ENCODE measurements around the gene MMS22L. TPM values are rescaled to one million over a fixed set of nuclear protein-coding genes. Genes with fewer than 3 reads are reported as not detected.

The MMS22L gene
- total RNA-seq, 1 donor from 2014 or later, result 8.8 TPM

DNA sequence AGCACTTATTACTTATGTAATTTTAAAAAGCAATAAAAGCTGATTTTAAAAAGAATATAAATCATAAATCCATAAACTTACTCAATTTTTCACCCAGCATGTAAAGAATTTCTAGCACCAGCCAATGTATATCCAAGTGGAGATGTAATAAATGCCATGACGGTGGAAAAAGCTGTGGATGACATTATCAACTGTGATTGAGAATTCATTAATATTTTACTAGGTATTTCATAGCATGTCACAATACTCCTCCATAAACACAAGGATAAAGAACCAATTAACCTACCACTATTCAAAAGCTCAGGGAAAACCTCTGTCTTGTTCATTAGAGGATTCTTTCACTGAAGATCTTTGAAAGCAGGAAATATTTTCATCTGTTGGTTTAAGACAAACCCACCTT is 13.2 kb downstream of the MMS22L start:
- intact Hi-C loops (cut with DNase I), result no loop called here
- DNase-seq (ENCODE audit: low spot score), result no peak
- ATAC-seq, result no peak

DNA sequence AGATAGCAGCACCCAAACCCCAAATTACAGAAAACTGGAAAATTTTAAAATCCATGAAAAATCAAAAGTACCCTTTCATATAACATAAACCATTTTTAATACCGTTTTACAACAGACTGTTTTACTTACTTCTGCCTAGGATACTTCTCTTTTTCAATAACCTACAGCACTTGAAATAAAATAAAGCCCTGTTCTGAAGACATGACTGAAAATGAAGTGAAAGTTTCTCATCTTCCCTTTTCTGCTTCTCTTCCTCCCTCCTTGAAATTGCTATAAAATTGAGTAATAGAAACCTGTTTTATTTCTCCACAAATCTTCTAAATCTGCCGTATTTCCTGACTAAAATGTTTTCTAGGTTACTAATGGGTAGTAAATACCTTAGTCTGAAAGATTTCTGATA is 20.3 kb downstream of the MMS22L start:
- DNase-seq (ENCODE audit: low spot score) (no peak), ATAC-seq (no peak)
- intact Hi-C loops (cut with DNase I), result no loop called here

DNA sequence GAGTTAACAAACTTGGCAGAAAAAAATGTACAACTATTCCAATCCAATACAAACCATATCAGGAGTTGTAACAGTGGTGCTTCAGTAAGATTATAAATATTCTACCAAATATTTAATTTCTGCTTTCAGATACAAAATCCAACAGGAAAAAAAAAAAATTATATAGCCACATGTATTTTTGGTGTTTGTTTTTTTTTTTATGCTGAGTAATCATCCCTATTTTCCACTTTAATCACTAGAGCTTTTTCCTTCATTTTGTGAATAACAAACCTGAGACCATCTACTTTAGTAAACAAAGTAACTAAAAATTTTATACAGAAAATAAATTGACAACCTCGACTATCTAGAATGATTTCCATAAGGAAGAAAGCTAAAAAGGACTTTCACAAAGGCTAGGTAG is 36.2 kb downstream of the MMS22L start:
- intact Hi-C loops (cut with DNase I), result no loop called here
- DNase-seq (ENCODE audit: low spot score) (no peak), ATAC-seq (no peak)

DNA sequence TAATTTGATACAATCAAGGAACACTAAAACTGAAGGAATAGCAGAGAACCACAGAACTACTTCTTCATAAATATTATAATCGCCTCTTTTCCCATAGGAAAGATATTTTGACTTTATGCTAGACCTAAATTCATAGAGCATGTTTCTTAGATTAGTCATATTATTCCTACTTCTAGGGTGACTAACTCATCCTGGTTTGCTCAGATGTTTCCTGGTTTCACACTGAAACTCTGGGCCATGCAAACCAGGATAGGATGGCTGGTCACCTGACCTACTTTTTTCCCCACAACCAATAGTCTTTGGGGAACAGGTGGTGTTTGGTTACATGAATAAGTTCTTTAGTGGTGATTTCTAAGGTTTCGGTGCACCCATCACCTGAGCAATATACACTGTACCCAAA is 42.8 kb downstream of the MMS22L start:
- ATAC-seq, result no peak
- no peak for DNase-seq (ENCODE audit: low spot score)
- intact Hi-C loops (cut with DNase I), result no loop called here

DNA sequence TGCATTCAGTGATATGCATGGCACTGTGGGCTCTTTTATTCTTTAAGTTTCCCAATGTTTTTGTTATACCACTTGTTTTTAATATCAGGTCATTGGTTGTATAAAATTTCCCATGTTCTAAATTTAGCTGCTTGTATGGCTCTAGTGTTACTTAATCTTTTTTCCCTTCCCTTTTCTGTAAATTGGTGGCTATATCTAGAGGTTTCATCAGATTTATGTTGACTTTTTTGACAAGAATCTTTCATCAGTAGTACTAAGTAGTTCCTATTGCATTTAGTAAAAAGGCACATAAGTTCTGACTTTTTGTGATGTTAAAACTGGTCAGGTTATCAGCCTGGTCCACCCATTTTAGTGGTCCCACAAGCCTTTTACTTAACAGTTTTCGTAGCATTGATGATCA is 51.1 kb downstream of the MMS22L start:
- no peak for ATAC-seq

DNA sequence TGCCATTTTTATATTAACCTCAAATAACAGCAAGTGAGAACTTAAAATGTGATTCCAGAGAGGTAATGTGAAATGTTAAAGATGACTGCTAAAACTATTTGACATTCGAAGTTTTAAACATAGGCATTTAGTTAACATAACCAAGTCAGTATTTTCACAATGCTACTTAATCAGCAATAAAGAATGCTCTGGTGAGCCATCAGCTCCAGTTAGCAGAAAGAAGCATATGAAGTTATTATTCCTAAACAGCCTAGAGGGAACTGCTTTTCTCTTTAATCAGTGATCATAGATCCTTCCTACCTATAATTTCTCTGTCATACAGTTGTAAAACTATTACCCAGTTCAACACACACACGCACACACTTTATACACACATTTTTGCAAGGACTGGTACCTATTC is 60.1 kb downstream of the MMS22L start:
- ATAC-seq, result no peak
- intact Hi-C loops (cut with DNase I), result no loop called here
- no peak for DNase-seq (ENCODE audit: low spot score)

More for the DNA sequence above, 51.1 kb downstream of the MMS22L start:
- DNase-seq (ENCODE audit: low spot score), result no peak
- intact Hi-C loops (cut with DNase I), result no loop called here

DNA sequence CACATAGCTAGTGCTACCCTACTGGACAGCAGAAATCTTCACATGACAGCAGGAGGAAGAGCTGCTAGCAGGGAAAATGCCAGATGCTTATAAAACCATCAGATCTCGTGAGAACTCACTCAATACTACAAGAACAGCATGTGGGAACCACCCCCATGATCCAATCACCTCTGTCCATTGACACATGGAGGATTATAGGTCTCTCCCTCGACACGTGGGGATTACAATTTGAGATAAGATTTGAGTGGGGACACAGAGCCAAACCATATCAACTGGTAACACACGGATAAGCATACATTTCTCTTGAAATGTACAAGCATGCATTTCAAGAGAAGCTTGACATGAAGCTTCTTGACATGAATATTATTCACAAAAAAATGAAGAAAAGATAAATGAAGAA is 64.1 kb downstream of the MMS22L start:
- DNase-seq (ENCODE audit: low spot score), result no peak
- intact Hi-C loops (cut with DNase I), result no loop called here
- ATAC-seq, result no peak

DNA sequence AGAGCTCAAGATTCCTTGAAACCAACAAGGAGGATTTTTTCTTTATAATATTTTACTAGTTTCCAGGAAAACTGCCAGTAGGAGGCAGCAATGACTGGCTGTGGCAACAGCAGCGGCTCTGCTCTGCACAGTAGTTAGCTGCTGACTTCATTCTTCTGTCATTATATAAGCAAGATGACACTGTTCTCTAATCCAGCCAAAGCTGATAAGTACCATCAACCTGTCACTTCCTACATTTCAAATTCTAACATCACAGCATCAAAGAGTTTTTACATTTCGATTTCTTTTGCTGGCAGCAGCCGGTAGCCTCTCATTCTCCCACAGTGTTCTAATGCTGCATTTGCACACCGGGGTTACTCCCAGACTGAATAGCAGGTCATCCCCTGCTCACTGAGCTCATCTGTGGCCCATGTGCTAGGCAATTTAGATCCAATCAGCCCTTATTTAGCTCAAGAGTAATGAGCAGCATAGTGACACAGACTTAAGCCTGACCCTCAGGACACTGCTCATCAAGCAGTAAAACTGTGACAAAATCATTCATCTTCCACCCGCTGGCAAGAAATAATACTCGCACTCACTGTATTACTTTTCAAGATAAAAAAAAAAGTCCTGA is 67.8 kb downstream of the MMS22L start:
- ATAC-seq, result peak; percentile 72

DNA sequence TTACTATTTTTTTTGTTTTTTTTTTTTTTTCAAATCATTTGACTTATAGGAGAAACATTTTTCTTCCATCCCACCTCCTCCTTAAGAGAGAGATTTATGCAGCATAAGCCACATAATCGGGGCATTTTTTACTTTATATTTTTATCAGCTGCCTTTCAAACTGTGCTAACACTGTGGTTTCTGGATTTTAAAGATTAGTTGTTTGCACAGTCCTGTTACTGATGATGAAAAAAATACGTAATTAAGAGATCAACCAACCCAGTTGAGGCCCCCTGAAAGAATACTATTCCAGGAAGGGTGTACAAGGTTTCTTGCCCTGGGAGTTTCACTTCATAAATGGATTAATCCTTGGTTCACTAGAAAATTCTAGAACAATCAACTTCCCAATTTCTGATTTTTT is 68.3 kb downstream of the MMS22L start:
- intact Hi-C loops (cut with DNase I), result no loop called here

More for the DNA sequence above, 67.8 kb downstream of the MMS22L start:
- DNase-seq (ENCODE audit: low spot score), result no peak
- intact Hi-C loops (cut with DNase I), result no loop called here

DNA sequence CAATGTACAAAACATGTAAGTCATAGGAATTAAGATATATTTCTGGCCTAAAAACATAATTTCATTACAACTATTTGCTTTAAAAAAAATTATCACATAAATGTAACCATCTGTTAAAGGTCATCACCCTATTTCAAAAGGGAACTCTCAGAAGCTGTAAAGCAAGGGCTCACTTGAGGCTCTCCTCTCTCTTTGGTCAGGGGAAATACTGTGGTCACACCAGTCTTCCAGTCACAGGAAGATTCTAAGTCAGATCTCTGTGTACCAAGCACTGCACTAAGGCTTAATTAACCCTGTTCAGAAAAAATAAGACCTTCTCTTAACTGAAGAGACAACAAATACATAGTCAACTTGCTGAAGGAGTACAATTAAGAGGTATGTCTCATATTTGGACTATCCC is 75.6 kb downstream of the MMS22L start:
- intact Hi-C loops (cut with DNase I), result no loop called here
- ATAC-seq (no peak), DNase-seq (ENCODE audit: low spot score) (no peak)

More for the DNA sequence above, 68.3 kb downstream of the MMS22L start:
- ATAC-seq, result no peak
- no peak for DNase-seq (ENCODE audit: low spot score)

DNA sequence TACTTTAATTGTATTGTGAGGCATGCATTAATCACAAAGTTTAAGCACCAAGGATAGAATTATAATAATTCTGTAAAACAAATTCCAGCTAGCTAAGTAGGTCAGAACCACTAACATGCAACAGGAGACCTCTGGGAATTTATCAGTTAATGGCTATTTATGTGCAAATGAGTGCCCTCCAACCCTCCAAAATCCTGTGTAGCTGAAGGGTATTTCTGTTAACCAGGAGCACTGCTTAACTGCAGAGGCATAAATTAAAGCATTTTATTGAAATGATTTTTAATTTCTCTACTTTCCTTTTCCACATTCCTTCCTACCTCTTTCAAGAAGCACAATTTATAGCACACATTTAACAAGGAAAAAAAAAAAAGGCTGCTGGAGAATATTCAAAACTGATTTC is 77.0 kb downstream of the MMS22L start:
- intact Hi-C loops (cut with DNase I), result no loop called here
- DNase-seq (ENCODE audit: low spot score) (no peak), ATAC-seq (no peak)

DNA sequence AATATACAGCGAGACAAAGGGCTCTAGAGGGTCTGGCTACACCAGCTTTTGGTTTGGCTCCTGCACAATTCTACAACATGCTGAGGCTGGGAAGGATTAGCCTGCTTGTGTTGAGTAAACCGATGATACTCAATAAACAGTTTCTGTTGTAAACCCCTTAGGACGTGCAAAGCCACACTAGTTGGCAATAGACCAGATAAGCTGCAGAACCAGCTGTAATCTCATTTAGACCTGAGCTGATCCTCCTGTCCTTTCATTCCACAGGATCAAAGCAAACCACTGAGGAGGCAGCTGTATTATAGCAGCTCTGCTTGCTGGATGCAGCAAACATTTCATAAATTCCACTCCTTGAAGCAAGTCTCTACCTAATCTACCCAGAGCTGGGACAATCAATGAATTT is 79.7 kb downstream of the MMS22L start:
- intact Hi-C loops (cut with DNase I), result no loop called here
- ATAC-seq, result no peak

DNA sequence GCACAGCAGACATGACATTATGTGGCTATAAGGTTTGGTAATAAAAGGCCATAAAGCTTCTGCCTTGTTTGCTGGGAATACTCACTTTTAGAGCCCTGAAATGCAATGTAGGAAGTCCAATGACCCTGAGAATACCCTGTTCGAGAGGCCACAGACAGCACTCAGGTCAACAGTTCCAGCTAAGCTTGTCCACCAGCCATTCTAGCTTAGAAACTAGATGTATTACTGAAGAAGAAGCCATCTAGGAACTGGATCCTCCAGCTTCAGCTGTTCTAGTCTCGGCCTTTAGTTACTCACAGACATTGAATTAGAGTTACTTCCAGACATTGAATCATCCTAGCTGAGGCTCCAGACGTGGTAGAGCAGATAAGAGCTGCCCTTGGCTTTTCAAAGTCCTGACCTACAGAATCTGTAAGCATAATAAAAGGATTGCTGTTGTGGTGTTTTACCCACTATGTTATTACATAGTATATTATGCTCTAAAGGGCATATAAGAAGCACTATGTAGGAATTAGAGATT is 84.9 kb downstream of the MMS22L start:
- intact Hi-C loops (cut with DNase I), result no loop called here
- no peak for DNase-seq (ENCODE audit: low spot score)
- no peak for ATAC-seq

More for the DNA sequence above, 79.7 kb downstream of the MMS22L start:
- no peak for DNase-seq (ENCODE audit: low spot score)

DNA sequence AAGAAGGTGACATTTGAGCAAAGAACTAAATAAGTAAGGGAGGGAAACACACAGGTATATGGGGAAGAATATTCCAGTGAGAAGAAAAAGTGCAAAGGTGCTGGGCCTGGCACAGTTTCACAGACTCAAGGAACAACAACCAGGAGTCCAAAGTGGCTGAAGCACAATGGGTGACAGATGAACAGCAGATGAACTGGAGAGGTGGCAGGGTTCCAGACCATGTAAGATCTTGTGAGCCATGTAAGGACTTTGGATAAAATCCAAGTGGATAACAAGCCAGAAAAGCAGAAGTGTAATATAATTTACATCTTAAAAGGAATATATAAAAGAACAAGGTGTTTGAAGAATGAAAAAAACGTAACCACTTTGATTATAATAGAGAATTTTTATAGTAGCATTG is 87.9 kb downstream of the MMS22L start:
- DNase-seq (ENCODE audit: low spot score) (no peak), ATAC-seq (no peak)
- intact Hi-C loops (cut with DNase I), result no loop called here

DNA sequence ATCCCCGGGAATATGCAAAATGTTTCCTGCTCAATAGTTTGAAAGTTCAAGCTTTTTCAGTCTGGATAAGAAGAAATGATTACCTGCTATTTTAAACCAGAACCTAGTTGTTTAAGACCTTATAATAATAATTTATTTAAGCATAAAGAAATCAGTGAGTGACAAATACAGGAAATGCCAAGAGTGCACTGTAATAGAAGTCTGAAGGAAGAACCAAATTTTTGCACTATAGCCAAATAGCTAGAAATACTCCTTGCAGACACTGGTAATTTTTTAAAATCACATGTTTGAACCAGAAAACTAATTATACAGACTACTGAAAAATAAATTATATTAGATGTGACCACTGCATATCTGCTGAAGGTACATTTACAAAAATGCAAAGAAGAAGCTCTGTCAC is 93.2 kb downstream of the MMS22L start:
- intact Hi-C loops (cut with DNase I), result no loop called here
- ATAC-seq, result no peak

DNA sequence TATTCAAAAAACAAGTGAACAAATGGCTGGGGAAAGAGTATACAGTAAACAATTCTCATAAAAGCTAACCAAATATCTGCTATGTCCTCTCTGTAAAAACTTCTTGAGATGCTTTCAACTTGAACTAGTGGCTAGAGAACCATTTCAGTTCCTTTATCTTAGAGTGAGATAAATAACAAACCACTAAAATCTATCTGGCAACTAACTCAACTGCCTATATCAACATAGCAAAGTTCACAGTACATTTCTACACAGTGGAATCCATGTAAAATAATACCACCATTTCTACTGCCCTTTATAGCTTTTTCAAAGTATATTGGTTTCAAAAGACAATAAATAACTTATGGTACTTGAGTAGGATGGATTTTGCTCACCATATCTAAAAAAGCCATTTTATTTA is 95.1 kb downstream of the MMS22L start:
- intact Hi-C loops (cut with DNase I), result no loop called here
- no peak for DNase-seq (ENCODE audit: low spot score)

More for the DNA sequence above, 93.2 kb downstream of the MMS22L start:
- DNase-seq (ENCODE audit: low spot score), result no peak

DNA sequence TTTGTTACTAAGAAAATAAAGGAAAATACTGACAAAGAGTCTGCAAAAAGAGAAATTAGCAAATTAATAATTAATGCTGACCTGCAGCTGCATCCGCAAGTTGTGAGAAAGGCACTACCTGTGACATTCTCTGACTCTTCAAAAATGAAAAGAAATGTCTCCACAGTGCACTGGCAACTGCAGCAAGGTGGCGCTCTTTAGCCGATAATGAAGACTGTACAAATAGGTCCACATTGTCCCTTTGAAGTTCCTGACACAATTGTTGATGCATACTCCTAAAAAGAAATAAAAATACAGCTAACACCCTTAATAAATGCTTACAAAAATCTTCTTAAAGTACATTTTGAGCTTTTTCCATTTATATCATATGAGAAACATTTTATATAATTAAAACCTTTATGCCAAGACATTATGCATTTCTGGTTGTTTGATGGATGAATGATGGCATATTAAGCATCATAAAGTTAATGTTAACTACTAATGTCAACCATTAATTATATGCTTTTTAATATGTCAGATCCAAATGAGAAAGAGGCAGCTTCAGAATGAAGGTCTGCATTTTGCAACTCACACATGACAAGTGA is 96.5 kb downstream of the MMS22L start:
- DNase-seq (ENCODE audit: low spot score) (peak; percentile 78), ATAC-seq (peak; percentile 65)
- intact Hi-C loops (cut with DNase I), result no loop called here

More for the DNA sequence above, 95.1 kb downstream of the MMS22L start:
- no peak for ATAC-seq

DNA sequence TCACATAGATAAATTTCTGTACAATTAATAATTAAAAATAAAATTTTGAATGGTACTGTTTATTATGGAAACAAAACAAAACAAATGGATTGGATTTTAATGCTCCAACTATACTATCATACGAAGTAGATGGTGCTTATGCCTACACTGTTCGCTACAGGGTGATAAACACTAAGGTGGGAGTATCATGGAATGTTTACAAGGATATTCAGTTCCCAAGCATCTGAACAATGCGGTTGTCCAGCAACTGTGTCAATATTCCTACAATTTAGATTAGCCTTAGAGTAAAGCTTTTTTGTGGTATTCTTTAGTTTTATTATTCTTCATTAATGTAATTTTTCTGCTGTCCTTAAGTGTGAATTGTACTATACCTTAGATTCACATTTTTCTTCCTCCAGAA is 105.1 kb downstream of the MMS22L start:
- intact Hi-C loops (cut with DNase I), result no loop called here
- ATAC-seq, result no peak
- DNase-seq (ENCODE audit: low spot score), result no peak

DNA sequence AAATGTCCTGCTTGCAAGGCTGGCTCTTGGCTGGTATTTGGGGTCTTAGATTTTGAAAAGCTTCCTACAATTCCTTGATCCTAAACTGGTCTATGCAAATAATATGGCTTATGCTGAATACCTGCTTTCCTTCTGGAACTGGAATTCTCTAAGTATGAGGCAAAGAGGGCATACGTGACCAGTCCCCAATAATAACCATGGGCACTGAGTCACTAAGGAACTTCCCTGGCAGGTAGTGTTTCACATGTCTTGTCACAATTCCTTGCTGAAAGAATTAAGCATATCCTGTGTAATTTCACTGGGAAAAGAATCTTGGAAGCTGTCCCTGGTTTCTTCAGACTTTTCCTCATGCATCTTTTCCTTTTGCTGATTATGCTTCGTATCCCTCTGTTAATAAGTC is 106.5 kb downstream of the MMS22L start:
- ATAC-seq (no peak), DNase-seq (ENCODE audit: low spot score) (no peak)
- intact Hi-C loops (cut with DNase I), result no loop called here

DNA sequence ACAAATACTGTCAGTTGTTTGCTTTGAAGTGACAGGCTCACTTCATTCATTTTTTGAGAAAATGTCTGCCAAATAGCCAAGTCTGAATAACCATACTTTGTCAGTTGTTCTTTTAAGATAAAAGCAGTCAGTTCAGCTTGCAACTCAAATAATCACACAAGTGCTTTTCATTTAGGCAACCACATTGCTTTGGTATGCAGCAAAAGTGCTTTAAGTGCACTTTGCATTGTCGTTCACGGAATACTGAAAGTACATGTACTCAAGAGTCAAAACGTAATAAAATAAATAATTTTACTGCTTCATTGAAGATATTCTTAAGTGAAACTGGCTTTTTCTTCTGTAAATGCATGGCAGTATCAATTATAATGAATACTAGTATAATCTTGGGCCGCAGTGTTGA is 107.2 kb downstream of the MMS22L start:
- ATAC-seq (no peak), DNase-seq (ENCODE audit: low spot score) (no peak)
- intact Hi-C loops (cut with DNase I), result no loop called here

DNA sequence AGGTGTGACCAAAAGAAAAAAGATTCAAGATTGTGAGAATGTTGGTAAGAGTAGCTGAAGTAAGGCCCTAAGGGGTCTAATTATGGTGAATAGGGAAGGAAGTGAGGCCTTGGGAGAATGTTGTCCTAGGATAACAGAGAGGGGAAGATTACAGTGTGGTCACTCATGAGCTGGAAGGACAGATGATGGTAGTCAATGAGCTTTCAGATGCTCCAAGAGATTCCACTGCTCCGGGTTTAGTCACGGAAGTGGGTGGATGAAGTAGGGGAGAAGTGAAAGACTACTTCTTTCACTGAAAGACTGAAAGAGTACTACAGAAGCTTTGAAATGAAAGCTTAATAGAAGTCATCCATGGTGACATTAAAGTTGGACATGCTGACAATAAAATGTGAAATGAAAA is 108.5 kb downstream of the MMS22L start:
- ATAC-seq (no peak), DNase-seq (ENCODE audit: low spot score) (no peak)
- intact Hi-C loops (cut with DNase I), result no loop called here

Measured in sciatic nerve (tissue), 2 donors.